K562 (cell line): ENCODE data around the gene FLAD1. TPM values are rescaled to one million over a fixed set of nuclear protein-coding genes. Genes with fewer than 3 reads are reported as not detected.

Source experiments
- ARID1B ChIP-seq: fragments of 450-650 bp; IDR thresholded peaks from 2 replicates; pipeline ENCODE4 v1.6.1; 2016; ENCODE audit warnings: antibody characterized with exemption, mild to moderate bottlenecking, inconsistent platforms
- COPS2 ChIP-seq: fragments of 450-650 bp; conservative IDR thresholded peaks from 2 replicates; pipeline ENCODE4 v1.6.1; 2016; ENCODE audit warnings: mild to moderate bottlenecking, moderate library complexity
- NEUROD1 ChIP-seq: fragments of 150-350 bp; IDR thresholded peaks from 2 replicates; pipeline ENCODE4 v1.6.1; 2014; ENCODE audit warnings: borderline replicate concordance, low read length, low read depth; ENCODE audit not compliant: partially characterized antibody
- RAD51 ChIP-seq: fragments of 450-650 bp; IDR thresholded peaks from 2 replicates; pipeline ENCODE4 v1.7.1; 2016; ENCODE audit warnings: low read depth, mild to moderate bottlenecking, borderline replicate concordance
- ZNF41 ChIP-seq: fragments of 250-450 bp; sonication (Bioruptor Pico); conservative IDR thresholded peaks from 2 replicates; pipeline ENCODE4 v1.4.0; 2020; ENCODE audit warnings: mild to moderate bottlenecking
- ZNF583 ChIP-seq: fragments of 250-450 bp; sonication (Bioruptor Pico); IDR thresholded peaks from 2 replicates; pipeline ENCODE4 v1.4.0; 2020
- polyA plus RNA-seq, 8 experiments: library from polyadenylated mRNA; depleted of rRNA in 4 of 8; stranded (reverse) in 5 of 8; unstranded in 3 of 8; fragments of >200 nt; fragmentation: Nextera tagmentation in 2 of 8; fragmentation: Illumina TruSeq in 1 of 8; extraction: Ambion mirVana in 2 of 8; extraction: Trizol in 1 of 8; gene quantifications; 2 replicates each; pipeline versions ENCODE4 v1.2.1 to v1.2.3, GENCODE V29; 2011 to 2014; ENCODE audit warnings: inconsistent platforms in 1 of 8, missing spikeins in 1 of 8
- total RNA-seq, 7 experiments: library from RNA; depleted of rRNA in 6 of 7; stranded (reverse); fragments of >200 nt in 6 of 7; fragmentation: Illumina TruSeq in 2 of 7; extraction: Trizol in 2 of 7; gene quantifications; 2 replicates each; pipeline versions ENCODE4 v1.2.1 to v1.2.3, GENCODE V29; 2011 to 2021; ENCODE audit warnings: low replicate concordance in 1 of 7
- TF ChIP-seq, protein P1 (sequence below): fragments of 250-450 bp; sonication (Bioruptor Pico); IDR thresholded peaks from 2 replicates; pipeline ENCODE4 v1.5.0; 2021; ENCODE audit warnings: mild to moderate bottlenecking, borderline replicate concordance
- TF ChIP-seq, protein P2 (sequence below): sonication (generic); formaldehyde crosslinking; IDR thresholded peaks from 2 replicates; pipeline ENCODE4 v1.8.1; 2023; ENCODE audit warnings: mild to moderate bottlenecking, missing genetic modification reagents
- TF ChIP-seq, protein P3 (sequence below): fragments of 250-450 bp; sonication (Bioruptor Pico); IDR thresholded peaks from 2 replicates; pipeline ENCODE4 v1.5.1; 2021; ENCODE audit warnings: mild to moderate bottlenecking

The FLAD1 gene
- total and polyA plus RNA-seq, 9 of the 15 experiments (the other 6 are each of a cell fraction or from before 2014, with no cell fraction given) = 24.9 to 85.8 (median 67.0) TPM

DNA sequence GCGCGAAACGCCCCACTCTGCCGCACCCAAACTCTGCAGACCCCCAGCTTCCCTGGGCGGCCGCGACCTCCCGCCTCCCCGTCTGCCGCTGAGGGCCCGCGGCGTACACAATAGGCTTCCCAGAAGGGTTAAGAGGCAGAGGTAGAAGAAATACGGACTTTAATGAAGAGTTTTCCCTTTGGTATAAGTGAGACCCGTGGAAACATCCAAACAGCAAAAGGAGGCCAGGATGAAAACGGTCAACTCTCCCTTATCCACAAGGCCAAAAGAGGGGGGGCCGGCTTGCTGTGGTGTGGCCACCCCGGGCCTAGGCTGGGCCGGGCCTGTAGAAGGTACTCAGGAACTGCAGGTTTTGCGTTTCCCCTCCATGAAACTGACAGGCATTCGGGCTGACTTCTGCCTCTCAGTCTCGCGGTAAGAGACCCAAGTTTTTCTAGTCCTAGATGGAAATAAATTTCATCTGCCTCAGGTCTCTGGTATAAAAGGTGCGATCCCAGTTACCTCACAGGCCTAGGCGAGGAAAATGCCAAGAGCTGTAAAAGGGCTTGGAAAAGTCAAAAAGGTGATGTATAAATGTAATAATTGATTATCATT, 20.9 kb upstream of the FLAD1 start (continued):
- TF ChIP-seq, protein P1, sequence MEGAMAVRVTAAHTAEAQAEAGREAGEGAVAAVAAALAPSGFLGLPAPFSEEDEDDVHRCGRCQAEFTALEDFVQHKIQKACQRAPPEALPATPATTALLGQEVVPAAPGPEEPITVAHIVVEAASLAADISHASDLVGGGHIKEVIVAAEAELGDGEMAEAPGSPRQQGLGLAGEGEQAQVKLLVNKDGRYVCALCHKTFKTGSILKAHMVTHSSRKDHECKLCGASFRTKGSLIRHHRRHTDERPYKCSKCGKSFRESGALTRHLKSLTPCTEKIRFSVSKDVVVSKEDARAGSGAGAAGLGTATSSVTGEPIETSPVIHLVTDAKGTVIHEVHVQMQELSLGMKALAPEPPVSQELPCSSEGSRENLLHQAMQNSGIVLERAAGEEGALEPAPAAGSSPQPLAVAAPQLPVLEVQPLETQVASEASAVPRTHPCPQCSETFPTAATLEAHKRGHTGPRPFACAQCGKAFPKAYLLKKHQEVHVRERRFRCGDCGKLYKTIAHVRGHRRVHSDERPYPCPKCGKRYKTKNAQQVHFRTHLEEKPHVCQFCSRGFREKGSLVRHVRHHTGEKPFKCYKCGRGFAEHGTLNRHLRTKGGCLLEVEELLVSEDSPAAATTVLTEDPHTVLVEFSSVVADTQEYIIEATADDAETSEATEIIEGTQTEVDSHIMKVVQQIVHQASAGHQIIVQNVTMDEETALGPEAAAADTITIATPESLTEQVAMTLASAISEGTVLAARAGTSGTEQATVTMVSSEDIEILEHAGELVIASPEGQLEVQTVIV = no peak
- TF ChIP-seq, protein P2, sequence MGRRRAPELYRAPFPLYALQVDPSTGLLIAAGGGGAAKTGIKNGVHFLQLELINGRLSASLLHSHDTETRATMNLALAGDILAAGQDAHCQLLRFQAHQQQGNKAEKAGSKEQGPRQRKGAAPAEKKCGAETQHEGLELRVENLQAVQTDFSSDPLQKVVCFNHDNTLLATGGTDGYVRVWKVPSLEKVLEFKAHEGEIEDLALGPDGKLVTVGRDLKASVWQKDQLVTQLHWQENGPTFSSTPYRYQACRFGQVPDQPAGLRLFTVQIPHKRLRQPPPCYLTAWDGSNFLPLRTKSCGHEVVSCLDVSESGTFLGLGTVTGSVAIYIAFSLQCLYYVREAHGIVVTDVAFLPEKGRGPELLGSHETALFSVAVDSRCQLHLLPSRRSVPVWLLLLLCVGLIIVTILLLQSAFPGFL = no peak
- TF ChIP-seq ZNF41 (CRISPR knock-in tag) (no peak), RAD51 (no peak), NEUROD1 (no peak), COPS2 (no peak), ZNF583 (no peak), ARID1B (no peak)
- TF ChIP-seq, protein P3, sequence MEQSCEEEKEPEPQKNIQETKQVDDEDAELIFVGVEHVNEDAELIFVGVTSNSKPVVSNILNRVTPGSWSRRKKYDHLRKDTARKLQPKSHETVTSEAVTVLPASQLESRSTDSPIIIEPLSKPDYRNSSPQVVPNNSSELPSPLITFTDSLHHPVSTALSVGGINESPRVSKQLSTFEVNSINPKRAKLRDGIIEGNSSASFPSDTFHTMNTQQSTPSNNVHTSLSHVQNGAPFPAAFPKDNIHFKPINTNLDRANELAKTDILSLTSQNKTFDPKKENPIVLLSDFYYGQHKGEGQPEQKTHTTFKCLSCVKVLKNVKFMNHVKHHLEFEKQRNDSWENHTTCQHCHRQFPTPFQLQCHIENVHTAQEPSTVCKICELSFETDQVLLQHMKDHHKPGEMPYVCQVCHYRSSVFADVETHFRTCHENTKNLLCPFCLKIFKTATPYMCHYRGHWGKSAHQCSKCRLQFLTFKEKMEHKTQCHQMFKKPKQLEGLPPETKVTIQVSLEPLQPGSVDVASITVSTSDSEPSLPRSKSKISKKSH (CRISPR knock-in tag) = no peak
